OCI-LY7 (cell line): Measurements from ENCODE around the gene ZCCHC8.

Source experiments
- EZH2phosphoT487 ChIP-seq: fragments of 200-600 bp; sonication (generic); IDR thresholded peaks from 2 replicates; pipeline ENCODE4 v1.6.1; 2018; ENCODE audit warnings: low read depth, borderline replicate concordance, mild to moderate bottlenecking, mixed run types, antibody characterized with exemption, low read length, moderate library complexity, mixed read lengths
- TF ChIP-seq, protein P1 (sequence below): fragments of 200-600 bp; sonication (generic); conservative IDR thresholded peaks from 2 replicates; pipeline ENCODE4 v1.5.1; 2014; ENCODE audit warnings: mild to moderate bottlenecking, antibody characterized with exemption, low read length, moderate library complexity, mixed read lengths

DNA sequence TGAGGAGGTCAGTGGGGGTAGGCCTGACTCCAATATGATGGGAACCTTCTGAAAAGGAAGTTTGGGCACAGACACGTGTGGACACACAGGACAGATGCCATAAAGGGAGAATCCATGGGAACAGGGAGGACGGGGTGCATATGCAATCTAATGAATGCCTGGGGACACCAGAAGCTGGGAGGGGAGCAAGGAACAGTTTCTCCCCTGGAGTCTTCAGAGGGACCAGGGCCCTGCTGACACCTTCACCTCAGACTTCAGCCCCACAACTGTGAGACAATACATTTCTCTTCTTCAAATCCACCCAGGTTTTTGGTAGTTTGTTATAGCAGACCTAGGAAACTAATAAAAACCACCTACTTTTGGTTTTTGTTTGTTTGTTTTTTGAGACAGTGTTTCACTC lies 43.1 kb downstream of the ZCCHC8 start:
- TF ChIP-seq, protein P1, sequence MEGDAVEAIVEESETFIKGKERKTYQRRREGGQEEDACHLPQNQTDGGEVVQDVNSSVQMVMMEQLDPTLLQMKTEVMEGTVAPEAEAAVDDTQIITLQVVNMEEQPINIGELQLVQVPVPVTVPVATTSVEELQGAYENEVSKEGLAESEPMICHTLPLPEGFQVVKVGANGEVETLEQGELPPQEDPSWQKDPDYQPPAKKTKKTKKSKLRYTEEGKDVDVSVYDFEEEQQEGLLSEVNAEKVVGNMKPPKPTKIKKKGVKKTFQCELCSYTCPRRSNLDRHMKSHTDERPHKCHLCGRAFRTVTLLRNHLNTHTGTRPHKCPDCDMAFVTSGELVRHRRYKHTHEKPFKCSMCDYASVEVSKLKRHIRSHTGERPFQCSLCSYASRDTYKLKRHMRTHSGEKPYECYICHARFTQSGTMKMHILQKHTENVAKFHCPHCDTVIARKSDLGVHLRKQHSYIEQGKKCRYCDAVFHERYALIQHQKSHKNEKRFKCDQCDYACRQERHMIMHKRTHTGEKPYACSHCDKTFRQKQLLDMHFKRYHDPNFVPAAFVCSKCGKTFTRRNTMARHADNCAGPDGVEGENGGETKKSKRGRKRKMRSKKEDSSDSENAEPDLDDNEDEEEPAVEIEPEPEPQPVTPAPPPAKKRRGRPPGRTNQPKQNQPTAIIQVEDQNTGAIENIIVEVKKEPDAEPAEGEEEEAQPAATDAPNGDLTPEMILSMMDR = no peak
- TF ChIP-seq EZH2phosphoT487 = no peak
